Left lobe of liver (tissue), 2 donors: ENCODE measurements around the gene SH3GLB1. TPM values are rescaled to one million over a fixed set of nuclear protein-coding genes. Genes with fewer than 3 reads are reported as not detected.

ENCODE experiments used
- ATAC-seq: fragments of 200-7000 bp; cut with Tn5 transposase; one replicate; pipeline ENCODE4 v1.9.1; 2020; ENCODE audit warnings: mild to moderate bottlenecking, moderate library complexity
- DNase-seq: peaks from one replicate; pipeline ENCODE4 v3.0.0-alpha.2; 2020; ENCODE audit warnings: low spot score
- total RNA-seq: library from RNA; stranded (reverse); gene quantifications from one replicate; pipeline ENCODE4 v1.2.1, GENCODE V29; 2021
- donor health status: DM: no; HTN: no; CAD: no; lungs with moderate emphysema.
- donor health status: DM: no; HTN: yes; CAD: no.

Gene SH3GLB1
- total RNA-seq, 1 donor from 2014 or later = 23.2 TPM

DNA sequence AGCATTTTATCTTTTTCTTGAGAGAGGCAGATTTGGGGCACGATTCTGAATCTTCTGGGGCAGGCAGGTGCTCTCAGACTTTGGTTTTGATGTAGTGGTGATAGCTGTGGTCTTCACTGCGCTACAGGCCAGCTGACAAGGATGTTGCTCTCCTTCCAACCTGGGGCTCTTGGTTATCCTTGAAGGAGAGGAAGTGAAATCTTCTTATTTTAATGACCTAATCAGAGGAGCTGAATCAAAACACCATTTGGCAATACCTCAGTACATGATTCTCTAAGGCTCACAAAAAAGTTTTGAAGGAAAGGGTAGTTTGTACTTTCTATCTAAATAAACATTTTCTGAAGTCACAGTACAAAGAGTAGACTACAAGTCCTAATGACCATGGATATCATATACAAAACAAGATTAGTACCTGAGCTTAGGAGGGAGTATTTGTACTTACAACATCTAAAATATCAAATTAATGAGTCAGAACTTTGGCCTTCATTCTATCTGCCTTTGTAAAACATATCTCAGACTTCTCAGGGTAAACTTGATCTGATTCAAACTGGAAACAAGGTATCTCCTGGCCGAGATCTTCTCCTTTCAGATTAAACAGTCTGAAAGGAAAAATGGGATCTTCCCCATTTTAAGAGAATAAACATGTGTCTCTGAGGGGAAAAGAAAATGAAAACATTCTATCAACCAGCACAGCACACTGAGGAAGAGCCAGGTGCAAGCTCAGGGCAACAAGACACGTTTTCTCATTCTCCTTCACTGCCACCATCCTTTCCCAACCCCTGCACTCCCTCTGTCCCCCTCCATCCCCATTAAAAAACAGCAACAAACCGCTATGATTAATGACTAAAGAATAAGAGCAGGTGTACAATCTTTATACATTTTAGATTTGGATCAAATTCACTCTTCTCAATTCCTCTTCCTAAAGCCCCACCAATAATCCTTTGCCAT lies 69.2 kb downstream of the SH3GLB1 start:
- ATAC-seq = no peak
- DNase-seq = no peak

DNA sequence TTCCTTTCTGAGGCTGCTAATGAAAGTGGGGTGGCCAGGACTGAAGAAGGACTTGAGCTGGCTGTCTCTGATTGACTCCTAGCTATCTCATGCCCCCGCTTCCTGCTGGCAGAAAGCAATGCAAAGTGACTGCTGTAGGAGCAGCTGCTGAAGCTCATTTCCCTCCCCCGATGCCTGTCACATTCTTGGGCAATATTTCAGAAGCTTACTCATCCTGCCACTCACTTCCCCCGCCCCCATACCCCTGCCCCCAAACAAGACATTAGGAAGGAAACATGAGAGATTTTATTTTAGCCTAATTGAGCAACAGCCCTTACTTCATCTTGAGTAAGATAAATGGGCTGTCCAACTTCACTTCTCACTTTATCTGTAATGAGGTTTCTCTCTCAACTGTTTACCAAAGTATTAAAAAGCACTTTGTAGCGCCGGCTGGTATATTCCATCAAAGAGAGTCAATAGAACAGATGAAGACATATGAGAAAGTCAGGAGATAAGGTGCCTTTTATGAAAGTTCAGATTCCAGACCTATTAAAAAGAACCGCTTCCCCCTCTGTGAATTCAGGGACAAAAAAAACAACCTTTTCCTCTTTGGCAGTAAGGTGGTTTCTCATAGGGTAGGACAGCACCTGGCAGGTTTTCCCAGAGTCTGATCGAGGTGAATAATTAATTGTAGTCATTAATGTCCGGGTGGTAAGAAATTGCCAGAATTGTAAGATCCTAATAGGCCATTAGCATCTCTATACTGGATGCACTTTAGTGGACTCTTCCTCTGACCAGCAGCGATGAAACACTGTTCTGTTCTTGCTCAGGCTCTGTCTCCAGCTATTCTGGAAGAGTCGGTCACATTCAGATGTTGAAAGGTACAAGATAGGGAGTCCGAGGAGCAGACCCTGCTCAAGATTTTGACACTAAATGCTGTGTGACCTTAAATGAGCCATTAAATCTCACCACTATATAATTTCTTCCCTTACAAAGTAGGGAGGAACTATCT lies 70.2 kb downstream of the SH3GLB1 start:
- ATAC-seq = peak; percentile 66

DNA sequence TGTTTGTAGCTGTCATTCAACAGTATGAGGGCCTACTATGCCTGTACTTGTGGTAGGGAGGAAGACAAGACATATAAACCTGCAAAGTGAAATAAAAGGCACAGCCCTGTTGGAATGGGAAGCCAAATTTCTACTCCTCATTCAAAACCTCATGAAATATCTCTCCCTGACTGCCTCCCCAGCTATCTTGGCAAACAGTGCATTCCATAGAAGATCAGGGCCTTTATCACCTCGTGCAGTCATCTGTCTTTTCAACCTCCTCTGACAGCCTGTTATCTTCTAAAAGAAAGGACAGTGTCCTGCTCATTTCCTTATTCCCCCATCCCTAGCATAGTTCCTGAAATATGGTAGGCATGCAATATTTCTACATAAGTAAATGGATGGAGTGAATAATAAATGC lies 71.0 kb downstream of the SH3GLB1 start:
- ATAC-seq (no peak), DNase-seq (no peak)

More for the DNA sequence above, 70.2 kb downstream of the SH3GLB1 start:
- DNase-seq = no peak

DNA sequence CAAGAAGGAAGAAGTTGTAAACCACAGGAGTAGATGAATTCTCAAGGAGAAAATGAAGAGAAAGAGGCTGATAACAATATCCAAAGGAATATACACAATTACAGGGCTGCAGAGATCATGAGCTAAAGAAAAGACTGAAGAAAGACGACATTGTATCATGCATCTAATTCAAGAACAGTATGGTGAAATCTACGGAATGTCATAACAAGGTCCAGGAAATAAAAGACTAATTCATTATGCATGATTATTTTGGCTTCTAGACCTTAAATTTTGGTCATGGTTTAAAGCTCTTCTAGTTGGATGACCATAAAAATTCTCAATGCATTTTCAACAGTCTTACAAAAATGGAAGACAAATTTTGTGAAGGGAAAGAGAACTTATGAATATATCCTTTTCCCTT lies 71.7 kb downstream of the SH3GLB1 start:
- DNase-seq = no peak
- ATAC-seq = no peak

DNA sequence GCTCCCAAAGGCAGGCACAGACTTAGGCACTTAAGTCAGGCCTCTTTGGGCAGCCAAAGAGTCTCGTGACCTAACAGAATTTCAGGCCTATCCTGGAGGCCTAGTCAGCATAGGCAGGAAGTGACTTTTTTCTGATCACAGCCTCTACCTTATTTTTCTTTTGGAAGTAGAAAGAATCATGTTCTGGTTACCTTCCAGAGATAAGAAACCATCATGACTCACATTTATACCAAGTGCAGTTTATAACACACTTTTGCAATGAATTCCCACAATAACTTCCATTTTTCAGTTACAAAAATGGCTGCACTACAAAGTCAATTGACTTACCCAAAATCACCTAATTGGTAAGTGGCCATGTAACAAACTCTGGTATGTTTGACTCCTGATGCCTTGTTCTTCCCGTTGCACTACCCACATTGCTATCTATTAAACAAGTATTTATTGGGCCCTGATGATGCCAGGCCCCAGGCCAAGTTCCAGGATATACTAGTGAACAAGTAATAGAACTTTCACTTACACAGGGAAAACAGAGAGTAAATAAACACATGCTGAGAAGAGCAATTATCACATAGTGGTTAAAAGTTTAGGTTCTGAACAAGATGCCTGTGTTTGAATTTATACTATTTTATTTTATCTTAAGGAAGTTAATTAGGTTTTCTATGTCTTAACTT lies 74.3 kb downstream of the SH3GLB1 start:
- ATAC-seq = no peak
- no peak for DNase-seq

DNA sequence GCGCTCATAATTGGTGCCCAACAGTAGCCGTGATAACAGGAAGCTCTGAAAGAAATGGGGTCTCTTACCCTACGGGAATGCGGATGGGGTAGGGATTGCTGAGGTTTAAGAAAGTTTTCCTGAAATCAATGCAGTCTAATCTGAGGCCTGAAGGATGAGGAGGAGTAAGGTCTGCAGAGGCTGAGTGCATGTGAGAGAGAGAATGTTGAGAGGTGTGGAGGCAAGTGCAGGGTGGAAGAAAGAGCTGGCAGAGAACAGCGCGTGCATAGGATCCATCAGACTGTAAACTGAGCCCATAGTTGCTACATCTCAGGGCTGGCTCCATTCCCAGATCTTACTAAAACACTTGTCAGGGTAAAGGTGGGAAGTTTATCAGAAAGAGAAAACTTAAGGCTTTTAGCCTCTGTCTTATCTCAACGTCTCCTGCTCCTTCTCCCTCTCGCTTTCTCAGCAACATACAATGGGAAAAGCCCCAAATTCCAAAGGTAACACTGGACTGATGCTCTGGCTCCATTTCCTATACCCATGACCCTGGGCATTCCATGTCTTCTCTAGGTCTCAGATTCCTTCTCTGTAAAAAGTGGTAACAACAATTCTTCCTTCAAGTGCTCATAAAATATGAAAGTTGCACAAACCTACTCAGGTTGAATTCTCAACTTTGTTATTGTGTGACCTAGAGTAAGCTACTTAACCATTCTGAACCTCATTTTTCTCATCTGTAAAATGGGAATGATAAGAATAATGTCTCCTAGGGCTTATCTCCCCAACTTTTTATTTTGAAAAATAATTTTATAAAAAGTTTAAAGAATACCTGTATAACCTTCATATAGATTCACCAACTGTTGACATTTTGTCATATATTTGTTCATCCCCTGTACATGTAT lies 75.2 kb downstream of the SH3GLB1 start:
- ATAC-seq (no peak), DNase-seq (no peak)

DNA sequence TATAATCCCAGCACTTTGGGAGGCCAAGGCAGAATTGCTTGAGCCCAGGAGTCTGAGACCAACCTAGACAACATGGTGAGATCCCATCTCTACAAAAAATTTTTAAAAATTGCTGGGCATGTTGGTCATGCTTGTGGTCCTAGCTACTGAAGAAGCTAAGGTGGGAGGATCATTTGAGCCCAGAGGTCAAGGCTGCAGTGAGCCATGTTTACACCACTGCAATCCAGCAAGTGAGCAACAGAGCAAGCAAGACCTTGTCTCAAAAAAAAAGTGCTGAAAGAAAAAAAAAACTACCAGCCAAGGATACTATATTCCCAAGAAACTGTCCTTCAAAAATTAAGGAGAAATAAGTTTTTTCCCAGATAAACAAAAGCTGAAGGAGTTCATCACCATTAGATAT lies 78.1 kb downstream of the SH3GLB1 start:
- DNase-seq = no peak
- ATAC-seq = no peak

DNA sequence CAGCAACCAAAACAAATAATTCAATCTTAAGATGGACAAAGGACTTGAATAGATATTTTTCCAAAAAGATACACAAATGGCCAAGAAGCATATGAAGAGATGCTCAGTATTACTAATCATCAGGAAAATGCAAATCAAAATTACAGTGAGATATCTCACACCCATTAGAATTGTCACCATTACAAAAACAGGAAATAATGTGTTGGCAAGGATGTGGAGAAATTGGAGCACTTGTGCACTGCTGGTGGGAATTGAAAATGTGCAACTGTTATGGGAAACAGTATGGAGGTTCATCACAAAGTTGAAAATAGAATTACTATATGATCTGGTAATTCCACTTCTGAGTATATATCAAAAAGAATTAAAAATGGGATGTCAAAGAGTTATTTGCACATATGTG lies 83.2 kb downstream of the SH3GLB1 start:
- ATAC-seq (no peak), DNase-seq (no peak)

DNA sequence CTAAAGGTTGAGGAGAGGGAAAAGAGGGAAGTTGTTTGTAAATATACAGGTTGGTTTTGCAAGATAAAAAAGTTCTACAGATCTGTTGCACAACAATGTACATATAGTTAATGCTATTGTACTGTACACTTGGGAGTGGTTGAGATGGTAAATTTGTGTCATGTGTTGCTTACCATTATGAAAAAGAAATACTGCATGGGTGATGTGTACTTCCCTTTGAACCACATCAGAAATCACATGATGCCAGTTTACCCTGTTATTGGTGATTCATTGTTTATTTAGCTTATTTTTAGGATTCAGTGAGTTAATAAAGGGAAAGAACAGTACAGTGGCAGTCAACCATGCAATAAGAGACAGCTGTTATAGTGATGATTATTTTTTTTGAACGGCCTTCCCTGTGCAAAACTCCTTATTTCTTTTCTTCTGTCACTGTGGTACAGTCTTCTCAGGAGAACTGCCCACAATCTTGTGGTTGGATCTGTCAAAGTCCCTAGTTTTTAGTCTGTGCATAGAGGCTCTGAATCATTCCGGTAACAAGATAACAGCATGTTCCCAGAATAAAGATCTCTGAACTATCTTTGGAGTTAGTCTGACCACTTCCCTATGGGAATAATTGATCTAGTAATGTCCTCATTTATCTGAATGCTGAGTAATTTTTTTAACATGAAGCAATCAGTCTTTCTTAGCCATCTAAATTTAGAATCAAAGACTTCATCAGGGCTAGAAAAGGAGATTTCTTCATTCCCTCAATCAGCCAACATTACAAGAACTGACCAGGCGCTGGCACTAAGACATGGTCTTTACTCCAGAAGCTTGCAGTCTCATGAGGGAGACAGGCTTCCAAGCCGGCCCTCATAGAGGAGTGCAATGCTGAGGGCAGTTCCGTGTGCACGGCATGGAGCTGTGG lies 84.2 kb downstream of the SH3GLB1 start:
- DNase-seq (no peak), ATAC-seq (no peak)

DNA sequence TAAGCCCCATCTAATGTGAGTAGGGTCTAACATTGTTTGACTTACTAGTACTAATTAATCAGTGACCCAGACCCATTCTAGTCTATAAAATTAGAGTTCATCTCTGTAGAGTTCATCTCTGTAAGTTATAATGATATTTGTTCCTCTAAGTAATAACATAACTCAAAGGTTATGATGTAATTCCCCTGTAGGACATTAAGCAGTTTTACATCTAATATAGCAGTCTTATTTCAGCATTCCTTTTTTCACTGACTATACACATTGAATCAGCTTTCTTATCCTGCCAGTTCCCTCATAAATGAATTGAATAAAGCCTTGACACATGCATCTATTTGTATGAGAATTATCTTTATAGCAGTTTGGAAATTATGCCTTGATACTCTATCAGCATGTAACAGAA lies 90.9 kb downstream of the SH3GLB1 start:
- ATAC-seq (no peak), DNase-seq (no peak)

Other genes with a start within 250 kb of the SH3GLB1 start
- gene CLCA1, start 235.6 kb upstream of the SH3GLB1 start, total RNA-seq = 0.10 TPM
- not detected for gene CLCA4, start 157.5 kb upstream of the SH3GLB1 start, total RNA-seq
- 105 TPM for gene SELENOF, start 209.6 kb downstream of the SH3GLB1 start, total RNA-seq
- gene HS2ST1, start 210.1 kb downstream of the SH3GLB1 start, total RNA-seq = 15.6 TPM